A549 (cell line): Measurements from ENCODE around the gene ADAM12. TPM values are rescaled to one million over a fixed set of nuclear protein-coding genes. Genes with fewer than 3 reads are reported as not detected.

Source experiments
- ATAC-seq, 2 experiments: fragments of 200-7000 bp in 1 of 2; fragments of >200 bp in 1 of 2; cut with Nextera tagmentation in 1 of 2; cut with Tn5 transposase in 1 of 2; 3 replicates each; pipeline versions ENCODE4 v1.8.0 to v1.9.1; 2018 to 2020; ENCODE audit warnings: mild to moderate bottlenecking in 1 of 2, moderate library complexity in 1 of 2
- CTCF ChIA-PET: fragments of 300-600 bp; sonication (Branson Sonifier 250); formaldehyde crosslinking; extraction: SDS; loops from one replicate; lab custom pipeline; 2021; ENCODE audit warnings: antibody characterized with exemption, inconsistent platforms; lab: Yijun Ruan, JAX
- POLR2A ChIA-PET: fragments of 350-600 bp; formaldehyde crosslinking; extraction: SDS; loops from one replicate; lab custom pipeline; 2021; ENCODE audit warnings: antibody characterized with exemption, inconsistent platforms; lab: Yijun Ruan, JAX
- DNase-seq, 2 experiments: peaks; one replicate each; pipeline versions ENCODE4 v3.0.0 to v3.0.0-alpha.2; 2011 to 2016; ENCODE audit warnings: low read depth in 1 of 2, low spot score in 1 of 2
- FAIRE-seq: peaks from 2 replicates; lab custom pipeline; 2011; peaks lifted over from hg19 to GRCh38; lab: Jason Lieb, UNC
- H3K27ac ChIP-seq, 2 experiments: fragments of >200 bp; sonication (Bioruptor Twin); formaldehyde crosslinking; 3 replicates each; pipeline ENCODE4 v1.5.1; 2016 to 2017
- H3K4me1 ChIP-seq: fragments of >200 bp; sonication (Bioruptor Twin); formaldehyde crosslinking; 3 replicates; pipeline ENCODE4 v1.6.1; 2016
- H3K4me2 ChIP-seq: fragments of >200 bp; sonication (Bioruptor Twin); formaldehyde crosslinking; 3 replicates; pipeline ENCODE4 v1.6.1; 2016
- H3K4me3 ChIP-seq: fragments of >200 bp; sonication (Bioruptor Twin); formaldehyde crosslinking; 3 replicates; pipeline ENCODE4 v1.5.1; 2016
- H3K9me3 ChIP-seq: fragments of >200 bp; sonication (Bioruptor Twin); formaldehyde crosslinking; 3 replicates; pipeline ENCODE4 v1.6.1; 2016
- CTCF ChIP-seq: fragments of >200 bp; sonication (Bioruptor Twin); formaldehyde crosslinking; IDR thresholded peaks from 3 replicates; pipeline ENCODE4 v1.5.1; 2016
- EHMT2 ChIP-seq: fragments of 200-600 bp; sonication (generic); IDR thresholded peaks from 2 replicates; pipeline ENCODE4 v1.6.1; 2016; ENCODE audit warnings: antibody characterized with exemption, low read depth, mild to moderate bottlenecking, moderate library complexity
- EP300 ChIP-seq, 2 experiments: fragments of >200 bp; sonication (Bioruptor Twin); formaldehyde crosslinking; IDR thresholded peaks; 2 replicates in 1 of 2; 3 replicates in 1 of 2; pipeline ENCODE4 v1.6.1; 2016 to 2017
- ESRRA ChIP-seq: fragments of 150-350 bp; IDR thresholded peaks from 2 replicates; pipeline ENCODE4 v1.6.1; 2014; ENCODE audit warnings: mild to moderate bottlenecking, low read length, borderline replicate concordance
- FOSB ChIP-seq: fragments of 250-450 bp; sonication (Bioruptor Pico); IDR thresholded peaks from 2 replicates; pipeline ENCODE4 v1.5.0; 2020; ENCODE audit warnings: mild to moderate bottlenecking, moderate library complexity
- FOXS1 ChIP-seq: fragments of 250-450 bp; sonication (Bioruptor Pico); IDR thresholded peaks from 2 replicates; pipeline ENCODE4 v1.5.0; 2020; ENCODE audit warnings: mild to moderate bottlenecking, moderate library complexity
- GATA3 ChIP-seq: IDR thresholded peaks from 2 replicates; pipeline ENCODE4 v1.6.1; 2012; ENCODE audit warnings: borderline replicate concordance
- HES2 ChIP-seq: fragments of >200 bp; sonication (Bioruptor Twin); formaldehyde crosslinking; IDR thresholded peaks from 2 replicates; pipeline ENCODE4 v1.6.1; 2016
- HEYL ChIP-seq: fragments of 250-450 bp; sonication (Bioruptor Pico); IDR thresholded peaks from 2 replicates; pipeline ENCODE4 v1.8.0; 2021; ENCODE audit warnings: mild to moderate bottlenecking, moderate library complexity
- HOXA7 ChIP-seq: fragments of 250-450 bp; sonication (Bioruptor Pico); IDR thresholded peaks from 2 replicates; pipeline ENCODE4 v1.5.0; 2020; ENCODE audit warnings: mild to moderate bottlenecking, moderate library complexity
- KDM5A ChIP-seq: fragments of 200-600 bp; sonication (generic); IDR thresholded peaks from 2 replicates; pipeline ENCODE4 v1.6.1; 2016; ENCODE audit warnings: antibody characterized with exemption, mild to moderate bottlenecking
- MAFK ChIP-seq: fragments of 450-650 bp; IDR thresholded peaks from 2 replicates; pipeline ENCODE4 v1.6.1; 2014; ENCODE audit not compliant: partially characterized antibody
- MAX ChIP-seq: IDR thresholded peaks from 2 replicates; pipeline ENCODE4 v1.6.1; 2012
- MAZ ChIP-seq: fragments of 150-350 bp; IDR thresholded peaks from 2 replicates; pipeline ENCODE4 v1.6.1; 2014; ENCODE audit warnings: antibody characterized with exemption, low read depth, low read length, borderline replicate concordance
- MYC ChIP-seq: IDR thresholded peaks from 2 replicates; pipeline ENCODE4 v1.6.1; 2012; ENCODE audit warnings: mild to moderate bottlenecking, inconsistent platforms, low read length, improper control_type of control experiment, borderline replicate concordance
- RAD21 ChIP-seq, 2 experiments: fragments of >200 bp in 1 of 2; sonication (Bioruptor Twin) in 1 of 2; formaldehyde crosslinking in 1 of 2; IDR thresholded peaks in 1 of 2; conservative IDR thresholded peaks in 1 of 2; 2 replicates in 1 of 2; 3 replicates in 1 of 2; pipeline ENCODE4 v1.6.1; 2012 to 2018; ENCODE audit warnings: inconsistent platforms in 1 of 2
- RCOR1 ChIP-seq: fragments of 150-350 bp; IDR thresholded peaks from 2 replicates; pipeline ENCODE4 v1.6.1; 2014; ENCODE audit warnings: antibody characterized with exemption, low read length, low read depth
- REST ChIP-seq: fragments of 200-600 bp; sonication (generic); IDR thresholded peaks from 2 replicates; pipeline ENCODE4 v1.6.1; 2016; ENCODE audit warnings: antibody characterized with exemption, mild to moderate bottlenecking, moderate library complexity
- RNF2 ChIP-seq: fragments of 200-600 bp; sonication (generic); IDR thresholded peaks from 2 replicates; pipeline ENCODE4 v1.6.1; 2016; ENCODE audit warnings: low read depth, mild to moderate bottlenecking, antibody characterized with exemption, moderate library complexity, borderline replicate concordance
- SREBF2 ChIP-seq: fragments of 450-650 bp; IDR thresholded peaks from 2 replicates; pipeline ENCODE4 v1.6.1; 2014; ENCODE audit warnings: mild to moderate bottlenecking, moderate library complexity
- WGBS: methylation state at CpG from one replicate; pipeline ENCODE4 v1.1.6; 2017; ENCODE audit errors: missing lambda C conversion rate; 5-methylcytosine and 5-hydroxymethylcytosine counted together
- polyA plus RNA-seq, 4 experiments: library from polyadenylated mRNA; depleted of rRNA in 3 of 4; stranded (reverse); fragments of >200 nt; fragmentation: RNase III in 1 of 4; extraction: RNeasy Plus Mini Kit Qiagen cat#74134 plus additional on column Dnase treatment in 1 of 4; gene quantifications; 2 replicates in 3 of 4; 3 replicates in 1 of 4; pipeline ENCODE4 v1.2.3, GENCODE V29; 2011 to 2017

The ADAM12 gene
- polyA plus RNA-seq, 2 of the 4 experiments (the other 2 are of a cell fraction), result 1.6 to 4.8 TPM

- Histone ChIP-seq H3K4me2 (no peak overlapping the region), H3K9me3 (0 out of 3 replicates have a peak, but pooled peaks cover 2% of the 10 kb centered on the region)
- ATAC-seq, result no peak
- 82% methylated on average over 9 of the region's 9 CpGs for WGBS
- TF ChIP-seq MAFK, result no peak
- TF ChIP-seq MAX, result no peak
- no peak for TF ChIP-seq SREBF2
- no peak for TF ChIP-seq KDM5A
- TF ChIP-seq, all 56 proteins: peak for 0
- FAIRE-seq (no peak), DNase-seq (no peak)
- POLR2A ChIA-PET, result no interaction called here
- H3K27ac ChIP-seq, result peak overlapping the region in 1 of 2 experiments; percentile 80; a peak in 2 of 6 replicates
- CTCF ChIA-PET, result interaction anchor here (0.8 kb wide), 1 partner anchor 168 kb away, joined by 3 read pairs; no protein-coding TSS in a partner anchor
- H3K4me3 ChIP-seq, result no peak overlapping the region
- H3K4me1 ChIP-seq, result peaks cover 16% of the 10 kb centered on the region
Observed at GRCh38 chr10:126197036-126197543, 191.2 kb downstream of the ADAM12 start.

GRCh38 chr10:126196281-126196680 lies 192.0 kb downstream of the ADAM12 start:
- 84% methylated on average over 3 of the region's 3 CpGs for WGBS
- H3K9me3 ChIP-seq, result 0 out of 3 replicates have a peak, but pooled peaks cover 2% of the 10 kb centered on the region
- peaks cover 16% of the 10 kb centered on the region for H3K4me1 ChIP-seq
- CTCF ChIA-PET, result no interaction called here
- no peak overlapping the region for H3K4me3 ChIP-seq
- no peak for DNase-seq
- 0 out of 6 replicates have a peak overlapping the region, but pooled peaks of 1 of the 2 experiments have one; percentile 14 for H3K27ac ChIP-seq
- no peak for ATAC-seq
- POLR2A ChIA-PET, result no interaction called here
- FAIRE-seq, result no peak
- TF ChIP-seq FOXS1 (CRISPR knock-in tag) (no peak), MAZ (no peak), RAD21 (conservative IDR thresholded peaks at IDR 0.05 in 1 of 2, IDR thresholded peaks at IDR 0.05 in 1 of 2) (no peak), EP300 (IDR thresholded peaks at IDR 0.05) (no peak), EHMT2 (no peak), CTCF (no peak), HES2 (no peak), HEYL (no peak), ESRRA (no peak), MYC (no peak), RCOR1 (no peak), GATA3 (no peak), FOSB (CRISPR knock-in tag) (no peak), MAX (no peak), REST (no peak), RNF2 (no peak), SREBF2 (no peak), MAFK (no peak), HOXA7 (CRISPR knock-in tag) (no peak)
- TF ChIP-seq, all 56 proteins: peak for 0
- H3K4me2 ChIP-seq, result no peak overlapping the region
